Activated CD4-positive, alpha-beta T cell treated with anti-CD3 and anti-CD28 coated beads for 36 hours (primary cell): ENCODE measurements around the gene TLX3. TPM values are rescaled to one million over a fixed set of nuclear protein-coding genes. Genes with fewer than 3 reads are reported as not detected.
"Not testable (repeated sequence)": the region's sequence is repeated elsewhere in the genome, so short reads cannot be mapped to it uniquely, and the experiment has no call there.

Source experiments
- ATAC-seq: fragments of 200-7000 bp; cut with Tn5 transposase; one replicate; pipeline ENCODE4 v1.10.0; 2021; ENCODE audit warnings: mild to moderate bottlenecking, moderate library complexity
- CTCF ChIA-PET: fragments of 350-600 bp; sonication (Branson Sonifier 250); formaldehyde crosslinking; loops from one replicate; lab custom pipeline; 2021; ENCODE audit warnings: antibody characterized with exemption; lab: Charles Lee
- POLR2A ChIA-PET: fragments of 350-600 bp; sonication (Branson Sonifier 250); formaldehyde crosslinking; loops from one replicate; lab custom pipeline; 2021; ENCODE audit warnings: antibody characterized with exemption, inconsistent platforms; lab: Charles Lee
- DNase-seq: peaks from one replicate; pipeline ENCODE4 v3.0.0-alpha.2; 2020
- H3K27ac Mint-ChIP-seq: one replicate; pipeline ENCODE4 v1.8.0; 2021; ENCODE audit warnings: mixed read lengths
- H3K27me3 Mint-ChIP-seq: one replicate; pipeline ENCODE4 v1.8.0; 2021; ENCODE audit warnings: mixed read lengths
- H3K36me3 Mint-ChIP-seq: one replicate; pipeline ENCODE4 v1.8.0; 2021; ENCODE audit warnings: low read depth, mixed read lengths
- H3K4me1 Mint-ChIP-seq: one replicate; pipeline ENCODE4 v1.8.0; 2021; ENCODE audit warnings: mixed read lengths
- H3K4me3 Mint-ChIP-seq: one replicate; pipeline ENCODE4 v1.8.0; 2021; ENCODE audit warnings: mild to moderate bottlenecking, moderate library complexity, mixed read lengths
- H3K9me3 Mint-ChIP-seq: one replicate; pipeline ENCODE4 v1.8.0; 2021; ENCODE audit warnings: low read depth, mixed read lengths
- intact Hi-C, 2 experiments: fragments of 100-400 bp; cut with DNase I in 1 of 2; cut with micrococcal nuclease in 1 of 2; formaldehyde crosslinking; loops; one replicate each; pipeline versions ENCODE4 v1.14.2 to v1.15.1; 2022 to 2024; cut with DNase I, micrococcal nuclease
- total RNA-seq, 2 experiments: library from RNA; stranded (reverse); gene quantifications; one replicate each; pipeline ENCODE4 v1.2.3, GENCODE V29; 2021

TLX3 gene
- total RNA-seq, 2 experiments from 2014 or later = not detected

GRCh38 chr5:171357843-171358242 is 48.8 kb downstream of the TLX3 start:
- Mint-ChIP-seq H3K4me1 (peaks cover 3% of the 10 kb centered on the region), H3K27me3 (no peaks in the 10 kb centered on the region), H3K27ac (no peak overlapping the region), H3K36me3 (no peaks in the 10 kb centered on the region), H3K9me3 (no peaks in the 10 kb centered on the region), H3K4me3 (no peak overlapping the region)
- no peak for DNase-seq
- CTCF ChIA-PET = interaction anchor here (0.5 kb wide), 1 partner anchor 21 kb away, joined by 5 read pairs; no protein-coding TSS in a partner anchor
- POLR2A ChIA-PET = no interaction called here
- intact Hi-C loops = no loop called here
- ATAC-seq = no peak

GRCh38 chr5:171361151-171361550 is 52.1 kb downstream of the TLX3 start:
- H3K9me3 Mint-ChIP-seq, intact Hi-C loops, H3K36me3 Mint-ChIP-seq, POLR2A ChIA-PET, ATAC-seq, DNase-seq, H3K27me3 Mint-ChIP-seq, H3K4me3 Mint-ChIP-seq, H3K4me1 Mint-ChIP-seq, H3K27ac Mint-ChIP-seq: not testable (repeated sequence)
- CTCF ChIA-PET = interaction anchor here (1.1 kb wide), 1 partner anchor 19 kb away, joined by 3 read pairs; no protein-coding TSS in a partner anchor

Other genes starting within 250 kb of the TLX3 start
- gene NPM1, start 78.6 kb downstream of the TLX3 start, total RNA-seq = 1,000 to 10,000 TPM; 3,156 to 3,905 TPM
- not detected for gene FGF18, start 110.4 kb downstream of the TLX3 start, total RNA-seq